PC-3 (cell line): ENCODE data around the gene MXRA7. TPM values are rescaled to one million over a fixed set of nuclear protein-coding genes. Genes with fewer than 3 reads are reported as not detected.

Source experiments
- ATAC-seq: fragments of 200-7000 bp; cut with Tn5 transposase; 2 replicates; pipeline ENCODE4 v1.9.1; 2020; ENCODE audit warnings: mild to moderate bottlenecking, moderate library complexity
- BruUV-seq: library from RNA; stranded (reverse); fragments of 400-500 nt; replicated peaks from 2 replicates; lab custom pipeline; 2021; lab: Mats Ljungman, UMichigan
- CTCF ChIA-PET: fragments of 300-600 bp; sonication (Branson Sonifier 250); formaldehyde crosslinking; loops from one replicate; lab custom pipeline; 2022; ENCODE audit warnings: antibody characterized with exemption; lab: Charles Lee
- POLR2A ChIA-PET: fragments of 300-600 bp; sonication (Branson Sonifier 250); formaldehyde crosslinking; loops from one replicate; lab custom pipeline; 2022; ENCODE audit warnings: antibody characterized with exemption; ENCODE audit not compliant: unreplicated experiment; lab: Charles Lee
- DNase-seq: peaks from one replicate; pipeline ENCODE4 v3.0.0-alpha.2; 2015
- H2AFZ ChIP-seq: fragments of 300-600 bp; sonication (generic); 2 replicates; pipeline ENCODE4 v1.6.0; 2016; ENCODE audit warnings: antibody characterized with exemption, low read length
- H3F3A ChIP-seq: fragments of 300-600 bp; sonication (generic); one replicate; pipeline ENCODE4 v1.6.0; 2017; ENCODE audit warnings: antibody characterized with exemption, low read length, control low read depth, mild to moderate bottlenecking; ENCODE audit not compliant: unreplicated experiment
- H3K27ac ChIP-seq: fragments of 300-600 bp; sonication (generic); 2 replicates; pipeline ENCODE4 v1.5.1; 2016; ENCODE audit warnings: mild to moderate bottlenecking, low read length
- H3K27me3 ChIP-seq: fragments of 300-600 bp; sonication (generic); 2 replicates; pipeline ENCODE4 v1.6.1; 2016; ENCODE audit warnings: low read length, mixed read lengths
- H3K36me3 ChIP-seq: fragments of 300-600 bp; sonication (generic); 2 replicates; pipeline ENCODE4 v1.6.1; 2016; ENCODE audit warnings: low read depth, mixed run types, low read length, mixed read lengths
- H3K4me1 ChIP-seq: fragments of 300-600 bp; sonication (generic); 2 replicates; pipeline ENCODE4 v1.5.1; 2016; ENCODE audit warnings: low read length; ENCODE audit not compliant: insufficient read depth
- H3K4me2 ChIP-seq: fragments of 300-600 bp; sonication (generic); 2 replicates; pipeline ENCODE4 v1.6.0; 2016; ENCODE audit warnings: low read length
- H3K4me3 ChIP-seq: fragments of 300-600 bp; sonication (generic); 2 replicates; pipeline ENCODE4 v1.5.1; 2016; ENCODE audit warnings: mild to moderate bottlenecking, low read length, mixed read lengths
- H3K79me2 ChIP-seq: fragments of 300-600 bp; sonication (generic); 2 replicates; pipeline ENCODE4 v1.6.1; 2017; ENCODE audit warnings: low read length, mixed read lengths
- H3K9ac ChIP-seq: fragments of 300-600 bp; sonication (generic); 2 replicates; pipeline ENCODE4 v1.6.0; 2016; ENCODE audit warnings: mild to moderate bottlenecking, low read length
- H3K9me2 ChIP-seq: fragments of 300-600 bp; sonication (generic); replicated peaks from 2 replicates; pipeline ENCODE4 v1.6.1; 2016; ENCODE audit warnings: mixed run types, low read length, mixed read lengths
- H3K9me3 ChIP-seq: fragments of 300-600 bp; sonication (generic); 2 replicates; pipeline ENCODE4 v1.6.1; 2016; ENCODE audit warnings: low read length, mixed read lengths
- H4K20me1 ChIP-seq: fragments of 300-600 bp; sonication (generic); 2 replicates; pipeline ENCODE4 v1.6.1; 2016; ENCODE audit warnings: low read length, mixed read lengths
- EZH2 ChIP-seq: fragments of 300-600 bp; sonication (generic); IDR thresholded peaks from one replicate; pipeline ENCODE4 v1.6.1; 2017; ENCODE audit warnings: antibody characterized with exemption, mild to moderate bottlenecking, low read length; ENCODE audit not compliant: unreplicated experiment
- EZH2phosphoT487 ChIP-seq: fragments of 300-600 bp; sonication (generic); IDR thresholded peaks from 2 replicates; pipeline ENCODE4 v1.6.1; 2018; ENCODE audit warnings: mild to moderate bottlenecking, antibody characterized with exemption, low read length, borderline replicate concordance
- intact Hi-C: fragments of 100-400 bp; cut with micrococcal nuclease; formaldehyde crosslinking; loops from 2 replicates; pipeline ENCODE4 v1.9.0; 2023
- total RNA-seq: library from RNA; depleted of rRNA; stranded (reverse); fragments of >200 nt; gene quantifications from 2 replicates; pipeline ENCODE4 v1.2.3, GENCODE V29; 2014
- TF ChIP-seq, protein P1 (sequence below): fragments of 300-600 bp; sonication (generic); conservative IDR thresholded peaks from 2 replicates; pipeline ENCODE4 v1.5.1; 2017; ENCODE audit warnings: antibody characterized with exemption, low read depth, mild to moderate bottlenecking, low read length

The MXRA7 gene
- total RNA-seq, 1 experiment from 2014 or later: 98.3 TPM

DNA sequence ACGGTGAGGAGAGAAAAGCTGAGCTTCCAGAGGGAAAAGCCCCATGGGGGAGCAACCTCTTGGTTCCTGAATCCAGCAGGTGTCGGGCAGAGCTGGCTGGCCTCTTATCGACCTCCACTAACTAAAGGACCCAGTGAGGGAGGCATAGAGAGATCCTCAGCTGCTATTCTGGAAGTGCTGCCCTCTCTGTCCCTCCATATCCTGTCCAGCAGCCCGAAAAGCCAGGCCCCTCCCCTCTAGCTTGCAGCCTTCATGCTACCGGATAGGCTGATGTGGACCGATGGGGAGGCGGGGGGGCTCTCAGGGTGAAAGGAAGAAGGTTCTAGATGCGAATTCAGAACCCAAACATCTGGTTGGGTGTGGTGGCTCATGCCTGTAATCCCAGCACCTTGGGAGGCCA is 24.9 kb downstream of the MXRA7 start:
- H3K4me3 ChIP-seq: no peak overlapping the region
- H4K20me1 ChIP-seq: no peaks in the 10 kb centered on the region
- no peaks in the 10 kb centered on the region for H3F3A ChIP-seq
- no peak overlapping the region for H3K27ac ChIP-seq
- no peaks in the 10 kb centered on the region for H3K9me3 ChIP-seq
- no peaks in the 10 kb centered on the region for H3K36me3 ChIP-seq
- H3K27me3 ChIP-seq: no peaks in the 10 kb centered on the region
- H3K79me2 ChIP-seq: no peaks in the 10 kb centered on the region
- CTCF ChIA-PET: no interaction called here
- BruUV-seq: no TSS peak
- intact Hi-C loops: no loop called here
- no peaks in the 10 kb centered on the region for H3K9me2 ChIP-seq
- DNase-seq: no peak
- peaks cover 17% of the 10 kb centered on the region for H3K4me1 ChIP-seq
- H3K9ac ChIP-seq: no peak overlapping the region
- ATAC-seq: no peak
- no peak overlapping the region for H2AFZ ChIP-seq
- no peak overlapping the region for H3K4me2 ChIP-seq
- TF ChIP-seq, protein P1, sequence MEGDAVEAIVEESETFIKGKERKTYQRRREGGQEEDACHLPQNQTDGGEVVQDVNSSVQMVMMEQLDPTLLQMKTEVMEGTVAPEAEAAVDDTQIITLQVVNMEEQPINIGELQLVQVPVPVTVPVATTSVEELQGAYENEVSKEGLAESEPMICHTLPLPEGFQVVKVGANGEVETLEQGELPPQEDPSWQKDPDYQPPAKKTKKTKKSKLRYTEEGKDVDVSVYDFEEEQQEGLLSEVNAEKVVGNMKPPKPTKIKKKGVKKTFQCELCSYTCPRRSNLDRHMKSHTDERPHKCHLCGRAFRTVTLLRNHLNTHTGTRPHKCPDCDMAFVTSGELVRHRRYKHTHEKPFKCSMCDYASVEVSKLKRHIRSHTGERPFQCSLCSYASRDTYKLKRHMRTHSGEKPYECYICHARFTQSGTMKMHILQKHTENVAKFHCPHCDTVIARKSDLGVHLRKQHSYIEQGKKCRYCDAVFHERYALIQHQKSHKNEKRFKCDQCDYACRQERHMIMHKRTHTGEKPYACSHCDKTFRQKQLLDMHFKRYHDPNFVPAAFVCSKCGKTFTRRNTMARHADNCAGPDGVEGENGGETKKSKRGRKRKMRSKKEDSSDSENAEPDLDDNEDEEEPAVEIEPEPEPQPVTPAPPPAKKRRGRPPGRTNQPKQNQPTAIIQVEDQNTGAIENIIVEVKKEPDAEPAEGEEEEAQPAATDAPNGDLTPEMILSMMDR: no peak
- TF ChIP-seq EZH2phosphoT487: no peak
- POLR2A ChIA-PET: interaction anchor here (0.5 kb wide), 1 partner anchor 1124 kb away, joined by 4 read pairs; no protein-coding TSS in a partner anchor

DNA sequence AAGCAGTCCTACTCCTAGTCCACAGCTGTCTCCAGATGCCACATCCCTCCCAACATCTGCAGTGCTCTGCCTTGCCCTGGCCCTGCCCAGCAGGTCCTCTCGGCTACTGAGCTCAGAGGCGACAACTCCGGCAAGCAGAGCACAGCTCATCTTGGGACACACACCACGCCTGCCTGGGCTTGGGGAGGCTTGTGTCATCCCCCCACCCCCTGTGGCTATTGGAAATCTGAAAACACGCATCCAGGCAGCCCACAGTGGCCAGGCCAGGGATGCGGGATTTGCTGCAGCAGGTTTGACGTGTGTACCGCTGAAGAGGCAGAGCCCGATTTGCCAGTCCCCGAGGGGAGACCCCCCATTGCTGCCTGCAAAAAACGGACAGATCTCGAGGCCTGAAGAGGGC is 25.4 kb downstream of the MXRA7 start:
- no peak overlapping the region for H3K4me2 ChIP-seq
- no peak overlapping the region for H3K9ac ChIP-seq
- H3K27ac ChIP-seq: no peak overlapping the region
- POLR2A ChIA-PET: no interaction called here
- no TSS peak for BruUV-seq
- CTCF ChIA-PET: no interaction called here
- H3K4me1 ChIP-seq: peaks cover 17% of the 10 kb centered on the region
- no peaks in the 10 kb centered on the region for H4K20me1 ChIP-seq
- no peaks in the 10 kb centered on the region for H3K9me3 ChIP-seq
- ATAC-seq: no peak
- H3K79me2 ChIP-seq: no peaks in the 10 kb centered on the region
- H3K27me3 ChIP-seq: no peaks in the 10 kb centered on the region
- TF ChIP-seq EZH2 (no peak), EZH2phosphoT487 (no peak)
- TF ChIP-seq, protein P1: no peak
- H2AFZ ChIP-seq: no peak overlapping the region
- DNase-seq: no peak
- H3K9me2 ChIP-seq: no peaks in the 10 kb centered on the region
- no peaks in the 10 kb centered on the region for H3K36me3 ChIP-seq
- H3F3A ChIP-seq: no peaks in the 10 kb centered on the region
- intact Hi-C loops: no loop called here
- no peak overlapping the region for H3K4me3 ChIP-seq

DNA sequence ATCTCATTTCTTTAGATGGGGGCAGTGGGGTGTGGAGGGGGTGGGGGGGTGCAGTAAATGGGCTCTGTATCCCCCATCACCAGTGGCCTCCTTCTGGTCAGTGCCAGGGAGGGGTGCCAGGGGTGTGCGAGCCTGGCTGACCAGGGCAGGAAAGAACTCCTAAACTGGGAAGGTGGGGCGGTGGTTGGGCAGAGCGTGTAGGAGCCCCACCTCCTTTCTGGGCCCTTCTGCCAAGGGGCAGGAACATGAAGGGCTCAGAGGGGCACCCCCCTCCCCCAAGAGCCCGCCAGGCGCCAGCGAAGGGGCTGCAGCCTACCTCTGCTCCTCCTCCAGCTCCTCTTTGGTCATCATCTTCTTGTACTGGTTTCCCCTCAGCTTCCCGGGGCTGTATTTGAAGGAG is 26.0 kb downstream of the MXRA7 start:
- H4K20me1 ChIP-seq: no peaks in the 10 kb centered on the region
- H3K9me3 ChIP-seq: no peaks in the 10 kb centered on the region
- no peak for DNase-seq
- H3F3A ChIP-seq: no peaks in the 10 kb centered on the region
- intact Hi-C loops: no loop called here
- no peak overlapping the region for H3K4me2 ChIP-seq
- ChIA-PET POLR2A (no interaction called here), CTCF (no interaction called here)
- no peak for ATAC-seq
- H3K9me2 ChIP-seq: no peaks in the 10 kb centered on the region
- no peaks in the 10 kb centered on the region for H3K27me3 ChIP-seq
- H3K36me3 ChIP-seq: no peaks in the 10 kb centered on the region
- TF ChIP-seq EZH2 (no peak), EZH2phosphoT487 (no peak)
- TF ChIP-seq, protein P1: no peak
- H2AFZ ChIP-seq: no peak overlapping the region
- peaks cover 17% of the 10 kb centered on the region for H3K4me1 ChIP-seq
- no peak overlapping the region for H3K9ac ChIP-seq
- BruUV-seq: no TSS peak
- H3K4me3 ChIP-seq: no peak overlapping the region
- no peak overlapping the region for H3K27ac ChIP-seq
- no peaks in the 10 kb centered on the region for H3K79me2 ChIP-seq
